ENCODE data around the gene B4GALT1.

B4GALT1 gene

GRCh38 chr9:33109850-33110595, 57.1 kb downstream of the B4GALT1 start:
- TF ChIP-seq EZH2phosphoT487 (IDR thresholded peaks at IDR 0.05; ENCODE audit: low read length) (no peak), EZH2 (optimal IDR thresholded peaks at IDR 0.05; ENCODE audit: low read depth, low read length) (no peak), CTCF (IDR thresholded peaks at IDR 0.05; ENCODE audit: low read length) (no peak)
- H3K9me3 ChIP-seq (replicated peaks; ENCODE audit: insufficient read depth, low read length), result no peaks in the 10 kb centered on the region
- 0 out of 2 replicates have a peak, but pooled peaks cover 2% of the 10 kb centered on the region for H3K79me2 ChIP-seq (ENCODE audit: low read length)
- no peaks in the 10 kb centered on the region for H3K27me3 ChIP-seq (replicated peaks; ENCODE audit: insufficient read depth, low read length)
- no peaks in the 10 kb centered on the region for H3K9me2 ChIP-seq (replicated peaks; ENCODE audit: insufficient read depth, low read length)
- H3K4me1 ChIP-seq (ENCODE audit: low read length), result no peaks in the 10 kb centered on the region
- H3F3A ChIP-seq (ENCODE audit: insufficient read depth, low read length), result no peaks in the 10 kb centered on the region
- H2AFZ ChIP-seq (ENCODE audit: low read length), result no peak overlapping the region
- H3K36me3 ChIP-seq (replicated peaks; ENCODE audit: insufficient read depth, low read length), result no peaks in the 10 kb centered on the region
- H3K27ac ChIP-seq (ENCODE audit: low read length), result no peak overlapping the region
- H3K9ac ChIP-seq (ENCODE audit: low read length), result no peak overlapping the region
- H3K4me3 ChIP-seq (ENCODE audit: low read length), result no peak overlapping the region
- DNase-seq, result no peak
- no peaks in the 10 kb centered on the region for H4K20me1 ChIP-seq (ENCODE audit: insufficient read depth, low read length)
- H3K4me2 ChIP-seq (ENCODE audit: low read depth, low read length), result no peak overlapping the region

GRCh38 chr9:33109097-33109496, 58.0 kb downstream of the B4GALT1 start:
- no peaks in the 10 kb centered on the region for H3F3A ChIP-seq (ENCODE audit: insufficient read depth, low read length)
- no peak overlapping the region for H3K9ac ChIP-seq (ENCODE audit: low read length)
- no peaks in the 10 kb centered on the region for H3K9me3 ChIP-seq (replicated peaks; ENCODE audit: insufficient read depth, low read length)
- no peak for DNase-seq
- H3K4me3 ChIP-seq (ENCODE audit: low read length), result no peak overlapping the region
- TF ChIP-seq CTCF (IDR thresholded peaks at IDR 0.05; ENCODE audit: low read length), result no peak
- no peak for TF ChIP-seq EZH2 (optimal IDR thresholded peaks at IDR 0.05; ENCODE audit: low read depth, low read length)
- no peak for TF ChIP-seq EZH2phosphoT487 (IDR thresholded peaks at IDR 0.05; ENCODE audit: low read length)
- no peak overlapping the region for H3K27ac ChIP-seq (ENCODE audit: low read length)
- no peak overlapping the region for H2AFZ ChIP-seq (ENCODE audit: low read length)
- no peaks in the 10 kb centered on the region for H3K36me3 ChIP-seq (replicated peaks; ENCODE audit: insufficient read depth, low read length)
- H3K27me3 ChIP-seq (replicated peaks; ENCODE audit: insufficient read depth, low read length), result no peaks in the 10 kb centered on the region
- no peaks in the 10 kb centered on the region for H3K4me1 ChIP-seq (ENCODE audit: low read length)
- H3K9me2 ChIP-seq (replicated peaks; ENCODE audit: insufficient read depth, low read length), result no peaks in the 10 kb centered on the region
- H3K4me2 ChIP-seq (ENCODE audit: low read depth, low read length), result no peak overlapping the region
- H3K79me2 ChIP-seq (ENCODE audit: low read length), result no peaks in the 10 kb centered on the region
- no peaks in the 10 kb centered on the region for H4K20me1 ChIP-seq (ENCODE audit: insufficient read depth, low read length)

DNA sequence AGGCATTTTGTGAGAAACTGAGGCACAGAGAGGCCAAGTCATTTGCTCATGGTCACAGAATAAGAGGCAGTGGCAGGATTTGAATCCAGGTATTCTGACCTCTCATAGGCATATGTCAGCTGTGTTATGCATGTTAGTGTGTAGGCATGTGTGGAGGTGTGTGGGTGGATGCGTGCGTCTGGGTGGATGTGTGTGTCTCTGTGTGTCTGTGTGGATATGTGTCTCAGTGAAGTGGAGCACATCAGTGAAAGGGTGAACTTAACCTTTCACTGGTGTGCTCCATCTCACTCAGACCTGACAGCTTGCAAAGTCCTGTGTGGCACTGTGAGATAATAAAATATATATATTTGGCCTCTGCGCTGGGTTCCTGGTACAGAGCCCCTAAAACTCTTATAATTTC, 58.7 kb downstream of the B4GALT1 start:
- no peak for DNase-seq
- H3F3A ChIP-seq (ENCODE audit: insufficient read depth, low read length), result no peaks in the 10 kb centered on the region
- H3K9me3 ChIP-seq (replicated peaks; ENCODE audit: insufficient read depth, low read length), result no peaks in the 10 kb centered on the region
- H3K79me2 ChIP-seq (ENCODE audit: low read length), result no peaks in the 10 kb centered on the region
- no peak overlapping the region for H3K27ac ChIP-seq (ENCODE audit: low read length)
- no peaks in the 10 kb centered on the region for H4K20me1 ChIP-seq (ENCODE audit: insufficient read depth, low read length)
- no peak overlapping the region for H3K4me3 ChIP-seq (ENCODE audit: low read length)
- H3K36me3 ChIP-seq (replicated peaks; ENCODE audit: insufficient read depth, low read length), result no peaks in the 10 kb centered on the region
- no peaks in the 10 kb centered on the region for H3K9me2 ChIP-seq (replicated peaks; ENCODE audit: insufficient read depth, low read length)
- H3K27me3 ChIP-seq (replicated peaks; ENCODE audit: insufficient read depth, low read length), result no peaks in the 10 kb centered on the region
- H3K9ac ChIP-seq (ENCODE audit: low read length), result no peak overlapping the region
- H3K4me2 ChIP-seq (ENCODE audit: low read depth, low read length), result no peak overlapping the region
- TF ChIP-seq EZH2 (optimal IDR thresholded peaks at IDR 0.05; ENCODE audit: low read depth, low read length), result no peak
- TF ChIP-seq EZH2phosphoT487 (IDR thresholded peaks at IDR 0.05; ENCODE audit: low read length), result no peak
- TF ChIP-seq CTCF (IDR thresholded peaks at IDR 0.05; ENCODE audit: low read length), result no peak
- no peaks in the 10 kb centered on the region for H3K4me1 ChIP-seq (ENCODE audit: low read length)
- H2AFZ ChIP-seq (ENCODE audit: low read length), result no peak overlapping the region
